Measurements from ENCODE around the gene PPM1H.

GRCh38 chr12:62841846-62842245 lies 93.1 kb downstream of the PPM1H start:
- TF ChIP-seq CTCF (tag by site-specific recombination; IDR thresholded peaks at IDR 0.05) (no peak), SP3 (tag by site-specific recombination; IDR thresholded peaks at IDR 0.05) (no peak), REST (tag by site-specific recombination; IDR thresholded peaks at IDR 0.05) (no peak), YY1 (tag by site-specific recombination; IDR thresholded peaks at IDR 0.05) (no peak), KLF16 (tag by site-specific recombination; IDR thresholded peaks at IDR 0.05) (no peak), ZBTB10 (tag by site-specific recombination; IDR thresholded peaks at IDR 0.05) (no peak), ZBTB6 (tag by site-specific recombination; IDR thresholded peaks at IDR 0.05) (no peak), ZNF561 (tag by site-specific recombination; IDR thresholded peaks at IDR 0.05; ENCODE audit: borderline replicate concordance) (no peak)
